ENCODE measurements around the gene NKX2-8. TPM values are rescaled to one million over a fixed set of nuclear protein-coding genes. Genes with fewer than 3 reads are reported as not detected.

The NKX2-8 gene
- total RNA-seq, 1 donor from 2014 or later: not detected

DNA sequence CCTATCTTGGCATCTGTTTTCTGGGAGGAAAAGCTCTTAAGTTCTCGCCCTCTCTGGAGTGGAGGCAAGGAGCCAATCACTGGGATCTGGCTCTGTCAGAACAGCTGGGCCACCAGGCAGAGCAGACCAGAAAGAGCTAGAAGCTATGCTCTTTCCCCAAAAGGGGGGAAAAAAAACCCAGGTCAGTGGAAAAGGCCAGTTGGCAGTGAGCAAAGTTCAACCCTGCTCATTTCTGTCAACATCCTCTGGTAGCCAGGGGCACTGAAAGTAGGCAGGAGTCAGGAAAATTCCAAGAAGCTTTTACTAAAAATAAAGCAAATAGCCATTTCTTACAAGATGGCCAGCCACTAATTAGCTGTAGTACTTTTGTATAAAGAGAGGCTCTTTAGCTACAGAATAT, 42.6 kb upstream of the NKX2-8 start:
- Histone ChIP-seq H3K9ac (no peak overlapping the region), H3K27me3 (peaks cover 45% of the 10 kb centered on the region), H3K79me2 (ENCODE audit: low read depth) (no peaks in the 10 kb centered on the region), H3K36me3 (no peaks in the 10 kb centered on the region), H3K9me3 (ENCODE audit: low read depth) (peaks cover 10% of the 10 kb centered on the region), H3K4me3 (no peak overlapping the region), H3K4me2 (no peak overlapping the region), H2AFZ (replicated peaks) (no peak overlapping the region), H3K27ac (no peak overlapping the region), H3K4me1 (no peaks in the 10 kb centered on the region), H3F3A (ENCODE audit: low read depth) (no peaks in the 10 kb centered on the region), H4K20me1 (ENCODE audit: low read depth) (no peaks in the 10 kb centered on the region)
- Mint-ChIP-seq H3K36me3 (no peaks in the 10 kb centered on the region), H3K27me3 (ENCODE audit: insufficient read depth, low read depth) (peaks cover 8% of the 10 kb centered on the region), H3K4me3 (no peak overlapping the region), H3K27ac (no peak overlapping the region), H3K4me1 (no peaks in the 10 kb centered on the region), H3K9me3 (no peaks in the 10 kb centered on the region)
- no peak for TF ChIP-seq CTCF (IDR thresholded peaks at IDR 0.05)
- no peak for TF ChIP-seq EZH2phosphoT487 (IDR thresholded peaks at IDR 0.05)
- no peak for TF ChIP-seq EZH2 (IDR thresholded peaks at IDR 0.05)
- DNase-seq (ENCODE audit: low spot score): no peak

GRCh38 chr14:36619853-36620252, 37.4 kb upstream of the NKX2-8 start:
- H3K36me3 Mint-ChIP-seq: no peaks in the 10 kb centered on the region
- no peak overlapping the region for H2AFZ ChIP-seq (replicated peaks)
- no peaks in the 10 kb centered on the region for H3K4me1 Mint-ChIP-seq
- no peaks in the 10 kb centered on the region for H3K9me3 Mint-ChIP-seq
- DNase-seq (ENCODE audit: low spot score): no peak
- H3K4me3 ChIP-seq: no peak overlapping the region
- no peaks in the 10 kb centered on the region for H4K20me1 ChIP-seq (ENCODE audit: low read depth)
- no peak overlapping the region for H3K4me2 ChIP-seq
- no peak overlapping the region for H3K27ac ChIP-seq
- H3K79me2 ChIP-seq (ENCODE audit: low read depth): no peaks in the 10 kb centered on the region
- H3K9ac ChIP-seq: no peak overlapping the region
- TF ChIP-seq CTCF (IDR thresholded peaks at IDR 0.05) (no peak), EZH2 (IDR thresholded peaks at IDR 0.05) (no peak), EZH2phosphoT487 (IDR thresholded peaks at IDR 0.05) (no peak)
- H3K27ac Mint-ChIP-seq: no peak overlapping the region
- H3K9me3 ChIP-seq (ENCODE audit: low read depth): peaks cover 10% of the 10 kb centered on the region
- H3K36me3 ChIP-seq: no peaks in the 10 kb centered on the region
- no peaks in the 10 kb centered on the region for H3F3A ChIP-seq (ENCODE audit: low read depth)
- H3K27me3 ChIP-seq: peaks cover 21% of the 10 kb centered on the region
- H3K4me1 ChIP-seq: no peaks in the 10 kb centered on the region
- H3K27me3 Mint-ChIP-seq (ENCODE audit: insufficient read depth, low read depth): peaks cover 5% of the 10 kb centered on the region
- no peak overlapping the region for H3K4me3 Mint-ChIP-seq

DNA sequence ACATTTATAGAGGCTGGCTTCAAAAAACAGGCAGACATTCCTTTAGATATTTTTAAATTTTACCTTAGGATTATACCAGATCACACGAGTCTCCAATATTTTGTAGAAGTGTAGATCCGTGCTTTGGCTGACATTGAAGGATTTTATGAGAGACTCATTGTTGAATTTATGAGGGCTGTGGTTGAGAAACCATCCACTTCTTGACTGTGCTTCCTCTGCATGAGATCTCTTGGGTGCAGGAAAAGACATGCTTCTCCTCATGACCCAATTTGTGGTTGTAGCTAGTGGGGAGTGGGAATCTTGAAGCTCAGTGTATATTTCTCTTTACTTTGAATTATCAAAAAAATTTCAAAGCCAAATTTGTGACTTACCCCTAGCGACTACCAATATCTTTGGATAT, 36.7 kb upstream of the NKX2-8 start:
- H3K4me3 Mint-ChIP-seq: no peak overlapping the region
- H3K9ac ChIP-seq: no peak overlapping the region
- H3K4me3 ChIP-seq: no peak overlapping the region
- H3K4me1 Mint-ChIP-seq: no peaks in the 10 kb centered on the region
- no peak for DNase-seq (ENCODE audit: low spot score)
- H3F3A ChIP-seq (ENCODE audit: low read depth): no peaks in the 10 kb centered on the region
- no peak overlapping the region for H3K27ac ChIP-seq
- H3K4me2 ChIP-seq: no peak overlapping the region
- no peak overlapping the region for H3K27ac Mint-ChIP-seq
- H3K27me3 Mint-ChIP-seq (ENCODE audit: insufficient read depth, low read depth): peaks cover 2% of the 10 kb centered on the region
- H3K4me1 ChIP-seq: no peaks in the 10 kb centered on the region
- H3K36me3 ChIP-seq: no peaks in the 10 kb centered on the region
- no peaks in the 10 kb centered on the region for H3K79me2 ChIP-seq (ENCODE audit: low read depth)
- H3K9me3 Mint-ChIP-seq: no peaks in the 10 kb centered on the region
- no peaks in the 10 kb centered on the region for H4K20me1 ChIP-seq (ENCODE audit: low read depth)
- peaks cover 10% of the 10 kb centered on the region for H3K9me3 ChIP-seq (ENCODE audit: low read depth)
- no peak overlapping the region for H2AFZ ChIP-seq (replicated peaks)
- no peak for TF ChIP-seq EZH2 (IDR thresholded peaks at IDR 0.05)
- TF ChIP-seq CTCF (IDR thresholded peaks at IDR 0.05): no peak
- TF ChIP-seq EZH2phosphoT487 (IDR thresholded peaks at IDR 0.05): no peak
- H3K36me3 Mint-ChIP-seq: no peaks in the 10 kb centered on the region
- H3K27me3 ChIP-seq: peaks cover 25% of the 10 kb centered on the region

Data from neural progenitor cell (in vitro differentiated cells).